COR-L47 (cell line): ENCODE results near the gene RALA.
A peak's percentile ranks its signal among the peaks of the same experiment; 100 is the strongest.

ENCODE experiments used
- DNase-seq: peaks from one replicate; lab custom pipeline; 2025; lab: John Stamatoyannopoulos, UW

RALA gene

DNA sequence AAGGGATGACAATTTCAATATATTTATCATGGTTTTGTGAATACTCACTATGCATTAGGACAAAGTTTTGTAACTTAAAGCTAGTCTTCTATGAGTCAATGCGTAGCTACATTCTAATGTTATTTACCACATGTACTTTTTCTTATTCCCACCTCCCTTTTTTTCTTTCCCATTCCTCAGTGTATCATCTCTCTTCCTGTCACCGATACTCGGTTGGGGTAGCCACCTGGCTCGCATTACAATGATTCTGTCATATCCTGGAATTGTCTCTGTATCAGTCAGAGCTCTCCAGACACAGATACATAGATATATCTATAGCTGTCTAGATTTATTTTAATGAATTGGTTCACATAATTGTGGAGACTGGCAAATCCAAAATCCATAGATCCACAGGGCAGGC lies 9.8 kb upstream of the RALA start:
- DNase-seq = no peak

DNA sequence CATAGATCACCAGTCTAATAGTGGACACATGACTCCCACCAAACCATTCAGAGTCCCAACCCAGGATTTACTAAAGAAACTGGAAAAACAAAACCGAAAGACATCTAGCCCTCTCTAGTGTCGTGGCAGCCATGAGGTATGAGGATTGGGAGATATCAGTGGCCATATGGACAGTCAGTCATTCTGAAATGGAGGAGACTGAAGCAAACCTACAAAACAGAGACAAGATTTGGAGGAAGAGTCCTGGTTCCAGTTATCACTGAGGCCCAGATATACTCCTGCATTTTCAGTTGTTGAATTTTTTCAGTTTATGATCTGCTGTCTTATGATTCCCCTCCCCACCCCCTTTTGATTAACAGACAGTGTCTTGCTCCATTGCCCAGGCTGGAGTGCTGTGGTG lies 9.1 kb upstream of the RALA start:
- DNase-seq = no peak

DNA sequence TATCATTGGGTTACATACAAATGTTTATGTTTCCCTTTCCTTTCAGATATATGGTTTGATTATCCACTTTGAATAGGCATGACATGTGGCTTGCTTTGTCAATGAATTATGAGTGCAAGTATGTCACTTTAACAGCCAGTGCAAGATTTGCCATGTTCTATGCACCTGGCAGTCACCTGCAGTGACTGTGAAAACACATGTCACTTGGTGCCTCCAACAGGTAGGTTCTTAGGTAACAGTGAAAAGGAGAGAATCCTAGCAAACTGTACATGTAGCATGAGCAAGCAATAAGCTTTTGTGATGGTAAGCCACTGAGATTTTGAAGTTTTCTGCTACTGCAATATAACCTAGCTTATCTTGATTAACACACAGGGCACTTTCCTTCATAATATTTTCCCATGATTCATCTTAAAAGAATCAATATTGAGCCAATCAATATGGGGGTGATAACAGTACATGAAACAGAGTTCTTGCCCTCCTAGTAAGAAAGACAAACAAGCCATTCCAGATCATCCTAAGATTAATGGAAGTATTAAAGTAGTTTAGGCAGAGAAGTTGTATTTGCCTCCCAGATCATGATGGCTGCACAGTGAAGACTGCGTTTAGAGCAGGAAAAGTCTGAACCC lies 7.9 kb upstream of the RALA start:
- DNase-seq = no peak

DNA sequence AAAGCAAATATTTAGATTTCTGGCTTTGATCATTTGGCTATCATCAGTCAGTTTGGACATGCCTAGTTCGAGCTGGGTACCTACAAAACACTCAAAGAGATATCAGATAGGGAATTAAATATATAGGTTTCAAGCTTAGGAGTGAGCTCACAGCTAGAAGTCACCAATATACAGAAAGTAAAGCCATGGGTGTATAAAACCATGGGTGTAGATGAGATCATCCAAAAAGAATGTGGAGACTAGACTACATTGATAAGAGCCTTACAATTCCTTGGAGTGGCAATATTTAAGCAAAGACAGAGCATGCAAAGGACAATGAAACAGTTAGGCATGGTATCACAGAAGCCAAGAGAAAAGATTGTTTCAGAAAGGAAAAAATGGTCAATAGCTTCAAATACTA lies 7.2 kb upstream of the RALA start:
- DNase-seq = no peak

DNA sequence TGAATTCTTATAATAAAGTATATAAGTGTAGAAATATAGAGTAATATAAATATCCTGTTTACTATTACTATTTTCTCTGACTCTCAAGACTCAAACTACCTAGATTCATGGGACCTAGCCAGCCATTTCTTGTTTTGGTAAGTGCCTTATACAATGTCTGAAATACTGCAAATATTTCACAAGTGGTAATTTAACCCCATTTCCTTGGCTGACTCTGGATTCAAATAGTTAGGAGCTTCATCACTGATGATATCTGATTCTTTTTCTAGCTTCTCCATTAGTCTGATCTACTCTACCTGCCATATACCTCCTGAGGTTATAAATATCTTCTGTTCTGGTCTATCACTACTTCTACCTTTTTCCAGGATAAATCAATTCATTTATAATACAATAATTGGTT lies 6.4 kb upstream of the RALA start:
- no peak for DNase-seq

DNA sequence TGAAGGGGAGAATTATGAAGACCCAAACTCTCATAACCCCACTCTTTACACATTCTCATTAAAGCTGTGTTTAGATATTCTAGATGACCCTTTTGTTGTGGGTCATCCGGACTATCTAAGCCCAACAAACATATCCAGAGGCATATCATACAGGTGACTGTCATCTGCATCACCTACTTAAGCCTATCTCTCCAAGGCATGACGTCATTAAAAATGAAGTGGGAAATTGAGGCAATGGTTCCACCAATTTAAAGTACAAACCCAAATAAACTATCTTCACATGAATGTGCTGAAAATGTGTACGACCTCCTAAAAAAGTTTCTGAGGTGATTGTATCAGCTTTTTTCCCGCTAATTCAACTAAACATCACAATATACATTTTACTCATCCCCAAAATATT lies 4.5 kb upstream of the RALA start:
- DNase-seq = no peak

DNA sequence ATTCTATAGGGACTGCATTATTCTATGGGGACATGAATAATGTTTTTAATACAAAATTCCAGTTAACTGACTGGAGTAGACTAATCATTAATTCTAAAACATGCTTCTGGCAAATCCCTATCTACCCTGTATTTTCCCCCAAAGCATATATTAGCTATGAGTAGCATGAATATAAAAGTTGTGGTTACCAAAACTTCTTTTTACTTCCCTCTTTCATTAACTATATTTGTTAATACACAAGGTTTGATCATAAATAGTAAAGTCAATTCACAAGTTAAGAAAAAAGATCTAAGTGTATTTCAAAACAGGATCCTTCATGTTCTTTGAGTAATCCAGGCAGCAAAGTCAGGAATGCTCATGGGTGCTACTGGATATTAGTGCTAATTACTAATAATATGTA lies 2.9 kb upstream of the RALA start:
- no peak for DNase-seq

DNA sequence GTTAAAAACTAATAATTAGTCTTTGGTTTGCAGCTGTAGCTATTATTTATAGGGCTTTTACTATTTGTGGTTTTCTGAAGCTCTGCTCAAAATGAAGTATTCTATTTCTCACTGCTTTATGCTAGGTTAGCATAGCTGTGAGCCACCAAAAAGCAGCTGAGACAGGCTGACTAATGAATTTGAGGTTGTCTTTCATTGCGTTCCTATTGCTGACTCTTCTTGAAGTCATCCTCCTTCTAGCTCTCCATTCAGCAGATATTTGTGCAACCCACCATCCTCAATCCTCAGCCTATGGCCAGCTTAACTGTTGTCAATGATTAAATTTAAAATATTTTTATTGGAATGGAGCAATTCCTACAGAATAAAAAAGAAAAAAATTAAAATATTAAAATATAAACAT lies 2.1 kb upstream of the RALA start:
- no peak for DNase-seq

DNA sequence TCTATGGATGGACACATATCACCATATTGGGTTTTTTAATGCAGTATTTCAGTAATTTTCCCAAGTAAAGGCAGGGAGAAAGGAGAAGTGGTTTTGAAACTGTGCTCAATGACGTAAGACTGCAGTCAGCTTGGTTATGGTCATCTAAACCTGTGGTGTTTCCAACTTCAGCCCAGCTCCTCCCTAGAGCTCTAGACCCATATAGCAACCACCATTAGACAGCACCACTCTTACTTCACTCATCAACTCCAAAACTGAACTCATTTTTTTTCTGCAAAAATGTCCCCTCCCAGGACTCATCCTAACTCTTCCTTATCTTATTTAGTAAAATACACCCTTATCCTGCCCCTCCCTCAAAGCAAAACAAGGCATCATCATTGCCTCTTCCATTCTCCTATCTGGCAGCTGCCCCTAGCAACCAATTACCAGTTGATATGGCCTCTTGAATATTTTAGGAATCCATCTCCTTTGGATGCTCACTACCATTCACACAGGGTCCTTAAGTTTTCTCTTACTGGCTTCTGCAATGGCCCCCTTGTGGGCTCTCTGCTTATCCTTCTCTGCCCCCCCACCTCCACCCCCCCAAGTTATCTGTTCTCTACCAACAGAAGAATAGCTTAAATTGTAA lies 1.5 kb upstream of the RALA start:
- DNase-seq = no peak

DNA sequence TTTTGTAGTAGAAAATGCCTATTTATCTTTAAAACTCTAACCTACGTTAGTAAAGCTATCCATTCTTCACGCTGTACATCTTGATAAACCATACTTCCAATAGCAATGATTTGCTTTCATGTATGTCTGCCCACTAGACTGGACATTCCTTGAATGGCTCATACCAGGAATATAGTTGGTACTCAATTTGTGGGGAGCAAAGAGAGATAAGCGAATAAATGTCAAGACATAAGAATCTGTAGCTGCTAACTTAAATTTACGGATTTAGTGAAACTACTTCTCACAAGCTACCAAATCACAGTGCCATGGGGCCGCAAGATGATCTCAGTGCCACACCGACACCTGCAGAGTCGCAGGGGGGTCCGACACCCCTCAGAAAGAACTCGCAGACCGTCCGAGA lies 763 bp upstream of the RALA start:
- DNase-seq = no peak

DNA sequence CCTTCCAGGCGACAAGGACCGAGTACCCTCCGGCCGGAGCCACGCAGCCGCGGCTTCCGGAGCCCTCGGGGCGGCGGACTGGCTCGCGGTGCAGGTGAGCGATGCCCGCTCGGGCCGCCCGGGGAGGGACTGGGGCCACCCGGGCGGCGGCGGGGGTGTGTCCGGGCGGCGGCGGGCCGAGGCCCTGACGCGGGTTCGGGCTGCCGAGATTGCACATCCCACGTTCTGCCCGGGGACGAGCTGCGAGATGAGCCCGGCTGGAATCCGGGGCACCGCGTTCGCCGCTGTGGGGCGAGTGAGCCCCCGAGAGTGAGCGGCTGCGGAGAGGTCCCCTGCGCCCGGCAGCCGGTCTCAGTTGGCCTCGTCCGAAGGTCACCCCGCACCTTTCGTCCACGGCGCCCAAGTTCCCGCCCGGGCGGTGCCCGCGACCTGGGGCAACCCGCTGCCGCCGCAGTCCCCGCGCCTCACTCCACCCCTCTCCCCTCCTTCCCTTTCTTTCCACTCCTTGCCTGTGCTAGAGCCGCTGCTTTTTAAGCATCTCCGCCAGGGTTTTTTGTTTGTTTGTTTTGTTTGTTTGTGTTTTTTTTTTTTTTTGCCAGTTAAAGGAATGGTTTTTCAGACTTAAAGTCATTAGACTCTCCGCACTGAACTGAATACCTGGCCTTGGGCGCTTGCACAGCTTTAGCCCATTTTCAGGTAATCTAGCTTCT lies 515 bp downstream of the RALA start:
- no peak for DNase-seq

DNA sequence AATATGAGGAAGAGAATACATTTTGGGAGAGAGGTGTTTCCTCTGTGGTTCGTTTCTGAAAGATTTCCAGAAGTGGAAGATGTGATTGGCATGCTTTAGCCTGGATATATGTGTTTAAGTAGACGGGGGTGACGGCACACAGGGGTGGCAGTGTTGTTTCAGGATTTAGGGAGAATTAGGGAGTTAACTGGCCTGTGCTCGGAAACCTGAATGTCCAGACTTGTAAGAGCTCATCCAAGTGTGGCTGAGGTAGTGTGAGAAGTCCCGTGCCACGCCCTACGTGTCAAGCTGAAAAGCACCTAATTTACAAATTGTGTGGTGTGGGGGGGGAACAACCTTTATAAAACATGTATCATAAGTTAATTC lies 1.1 kb downstream of the RALA start:
- peak; percentile 3 for DNase-seq

DNA sequence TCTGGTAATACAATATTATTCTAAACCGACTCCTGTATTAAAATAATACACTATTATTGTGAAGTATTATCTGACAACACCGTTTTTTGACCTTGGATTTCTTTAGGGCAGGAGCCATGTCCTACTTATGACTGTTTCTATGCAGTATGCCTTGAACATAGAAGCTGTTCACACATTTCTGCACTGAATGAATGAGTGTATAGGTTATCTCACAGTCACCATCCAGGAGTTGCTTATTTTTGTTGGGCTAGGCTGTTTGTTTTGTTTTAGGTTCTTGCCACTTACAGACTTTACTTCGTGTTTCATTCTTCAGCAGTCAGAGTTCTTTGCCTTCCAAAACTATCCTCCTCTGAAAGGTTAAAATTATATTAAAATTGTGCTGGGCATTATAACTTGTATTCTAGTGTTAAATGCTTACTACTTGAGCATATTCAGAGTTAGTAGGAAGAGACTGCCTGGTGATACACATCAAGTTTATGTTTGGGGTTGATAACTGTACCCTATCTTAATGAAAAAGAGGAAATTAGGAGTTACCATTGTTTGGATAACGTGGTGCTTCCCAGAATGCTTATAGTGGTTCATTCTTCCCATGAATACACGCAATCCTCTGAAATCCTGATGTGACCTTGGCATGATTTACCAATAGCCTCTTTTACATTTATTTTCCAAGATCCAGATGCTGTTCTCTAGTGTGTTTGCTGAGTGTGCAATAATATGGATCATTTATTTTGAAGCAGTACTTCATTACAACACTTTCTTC lies 1.7 kb downstream of the RALA start:
- no peak for DNase-seq

DNA sequence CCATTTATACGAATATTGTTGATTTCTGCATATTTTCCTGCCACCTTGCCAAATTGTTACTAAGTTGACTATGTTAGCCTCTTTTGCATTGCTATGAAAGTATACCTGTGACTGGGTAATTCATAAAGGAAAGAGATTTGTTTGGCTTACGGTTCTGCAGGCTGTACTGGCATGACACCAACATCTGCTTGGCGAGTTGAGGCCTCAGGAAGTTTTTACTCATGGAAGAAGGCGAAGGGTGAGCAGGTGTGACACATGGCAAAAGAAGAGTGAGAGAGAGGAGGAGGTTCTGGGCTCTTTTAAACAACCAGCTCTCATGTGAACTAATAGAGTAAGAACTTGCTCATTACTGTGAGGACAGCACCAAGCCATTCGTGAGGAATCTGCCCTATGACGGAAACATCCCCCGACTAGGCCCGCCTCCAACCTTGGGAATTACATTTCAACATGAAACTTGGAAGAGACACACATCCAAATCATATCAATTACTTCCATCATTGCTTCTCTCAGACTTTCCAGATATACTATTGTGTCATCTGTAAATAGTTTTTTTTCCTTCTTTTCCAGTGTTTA lies 8.4 kb downstream of the RALA start:
- no peak for DNase-seq

DNA sequence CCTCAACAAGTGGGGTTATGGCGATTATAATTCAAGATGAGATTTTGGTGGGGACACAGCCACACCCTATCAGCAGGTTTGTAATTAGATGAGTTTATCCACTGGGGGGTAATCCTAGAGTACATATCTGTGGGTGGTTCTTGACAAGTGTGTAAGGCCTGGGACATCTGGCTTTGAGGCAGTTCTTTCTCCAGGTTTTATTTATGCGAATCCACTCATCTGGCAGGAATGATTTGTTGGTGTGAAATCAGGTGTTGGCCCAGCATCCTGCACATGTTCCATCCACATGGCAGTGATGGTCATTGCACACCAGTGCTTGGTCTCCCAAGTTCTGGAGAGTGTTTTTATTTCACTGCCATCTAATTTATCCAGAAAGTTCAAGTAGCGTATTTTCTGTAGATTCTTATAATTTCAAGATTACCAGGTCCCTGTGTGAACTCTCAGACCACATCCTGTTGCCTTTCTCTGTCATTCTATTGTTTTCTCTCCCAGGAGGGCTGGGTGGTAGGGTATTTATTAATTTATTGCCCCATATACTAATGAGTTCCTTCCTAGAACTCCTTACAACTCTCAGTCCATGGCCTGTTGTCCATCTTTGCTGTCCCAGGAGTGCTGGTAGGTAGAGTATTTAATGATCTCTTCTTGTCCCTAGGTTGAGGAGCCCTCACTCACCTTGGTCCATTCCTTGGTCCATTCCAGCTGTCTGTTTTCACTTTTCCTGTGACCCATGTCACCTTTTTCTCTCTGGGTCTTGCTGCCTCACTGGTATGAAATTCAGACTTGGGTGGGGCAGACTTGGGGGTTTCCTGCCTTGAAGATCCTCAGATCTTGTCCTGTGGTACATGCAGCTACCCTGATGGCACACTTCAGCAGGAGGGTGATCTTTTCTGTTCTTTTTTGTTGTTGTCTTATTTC lies 10.4 kb downstream of the RALA start:
- no peak for DNase-seq

DNA sequence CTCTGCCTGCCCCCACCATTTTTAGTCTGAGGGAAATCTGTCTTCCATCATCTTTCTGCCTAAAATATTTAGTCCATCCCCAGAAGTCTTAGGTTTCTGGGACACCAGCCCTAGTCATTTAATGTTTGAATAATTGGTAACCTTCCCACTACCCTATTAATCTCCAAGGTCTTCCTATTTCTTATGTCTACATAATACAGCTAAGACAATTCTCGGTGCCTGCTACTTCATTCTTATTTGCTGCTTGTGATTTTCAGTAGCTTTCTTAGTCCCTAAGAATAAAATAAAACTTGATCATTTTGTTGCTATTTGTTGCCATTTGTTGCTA lies 11.1 kb downstream of the RALA start:
- DNase-seq = no peak

DNA sequence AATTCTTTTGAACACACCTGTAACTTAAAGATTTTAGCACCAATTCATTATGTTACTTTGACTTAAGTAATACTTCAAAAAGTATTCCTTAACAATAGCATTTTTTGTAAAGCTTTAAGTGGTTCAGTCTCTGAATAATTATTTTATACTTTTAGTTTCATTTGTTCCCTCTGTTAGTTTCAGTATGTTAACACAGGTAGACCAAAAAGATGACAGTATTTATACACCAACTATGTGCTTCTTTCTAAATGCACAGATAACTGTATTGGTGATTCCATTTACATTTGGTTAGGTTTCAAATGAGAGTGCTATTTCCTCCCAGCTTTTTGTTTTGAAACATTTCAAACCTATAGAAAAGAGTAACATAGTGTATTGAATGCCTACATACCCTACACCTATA lies 14.0 kb downstream of the RALA start:
- DNase-seq = no peak

DNA sequence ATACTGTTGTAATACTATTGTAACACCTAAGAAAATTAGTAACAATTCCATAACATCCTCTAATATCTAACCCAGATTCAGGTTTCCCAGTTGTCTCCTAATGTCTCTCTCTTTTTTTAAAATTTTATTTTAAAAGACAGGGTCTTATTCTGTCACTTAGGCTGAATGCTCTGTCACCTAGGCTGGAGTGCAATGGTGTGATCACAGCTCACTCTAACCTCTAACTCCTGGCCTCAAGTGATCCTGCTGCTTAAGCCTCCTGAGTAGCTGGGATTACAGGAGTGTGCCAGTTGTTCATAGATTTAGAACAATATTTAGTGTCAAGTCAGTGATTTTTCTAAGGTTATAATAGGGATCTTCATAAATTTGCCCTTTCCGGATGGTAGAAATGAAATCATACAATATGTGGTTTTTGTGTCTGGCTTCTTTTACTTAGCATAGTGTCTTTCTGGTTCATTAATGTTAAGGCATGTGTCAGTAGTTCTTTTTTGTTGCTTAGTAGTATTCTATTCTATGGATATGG lies 14.7 kb downstream of the RALA start:
- DNase-seq = no peak

DNA sequence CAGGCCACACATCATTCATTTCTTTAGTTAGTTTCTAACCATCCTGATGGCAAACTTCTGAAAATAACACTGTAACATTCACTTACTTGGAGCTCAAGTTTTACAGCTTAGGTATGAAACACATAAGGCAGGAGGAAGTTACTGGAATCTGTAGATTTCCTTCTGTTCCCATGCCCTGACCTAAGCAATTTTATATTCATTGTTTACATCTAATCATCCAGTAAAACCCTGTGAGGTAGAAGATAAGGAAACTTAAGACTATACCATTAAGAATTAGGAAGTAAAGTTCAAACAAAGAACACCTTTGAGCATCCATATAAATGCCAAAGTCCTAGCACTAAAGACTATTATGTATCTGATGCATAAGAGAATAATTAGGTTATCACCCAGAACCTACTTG lies 19.5 kb downstream of the RALA start:
- DNase-seq = no peak

DNA sequence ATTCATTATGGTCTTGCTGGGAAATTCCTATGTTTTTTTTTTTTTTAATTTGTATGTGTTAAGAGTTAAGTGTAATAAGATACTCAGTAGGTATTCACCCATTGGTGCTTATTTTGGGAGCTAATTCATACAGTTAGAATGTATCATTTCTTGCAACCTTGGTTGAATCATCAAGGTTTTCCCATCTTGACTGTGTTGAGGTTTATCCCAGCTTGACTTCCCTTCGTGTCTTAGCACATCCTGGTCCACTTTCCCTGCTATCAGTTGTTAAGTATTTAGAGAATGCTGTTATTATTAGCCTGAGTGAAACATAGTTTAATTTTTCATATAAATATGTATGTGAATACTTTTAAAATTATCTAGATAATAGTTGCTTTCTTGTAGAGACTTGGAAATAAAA lies 20.8 kb downstream of the RALA start:
- no peak for DNase-seq
